ENCODE data around the gene GABRR2.

Gene GABRR2

GRCh38 chr6:89290401-89291155 lies 24.5 kb downstream of the GABRR2 start:
- no peak for DNase-seq (ENCODE audit: low spot score)

- DNase-seq (ENCODE audit: low spot score), result no peak
These were observed 25.4 kb downstream of the GABRR2 start for GRCh38 chr6:89289710-89290109.

- no peak for DNase-seq (ENCODE audit: low spot score)
These were observed 27.6 kb downstream of the GABRR2 start for GRCh38 chr6:89287351-89288028.

GRCh38 chr6:89286516-89286915 lies 28.6 kb downstream of the GABRR2 start:
- DNase-seq (ENCODE audit: low spot score), result no peak

- no peak for DNase-seq (ENCODE audit: low spot score)
These were observed 29.9 kb downstream of the GABRR2 start for GRCh38 chr6:89284963-89285735.

GRCh38 chr6:89284081-89284480 lies 31.0 kb downstream of the GABRR2 start:
- no peak for DNase-seq (ENCODE audit: low spot score)

- DNase-seq (ENCODE audit: low spot score), result no peak
These were observed 32.4 kb downstream of the GABRR2 start for GRCh38 chr6:89282749-89283148.

GRCh38 chr6:89281779-89282246 lies 33.3 kb downstream of the GABRR2 start:
- no peak for DNase-seq (ENCODE audit: low spot score)

GRCh38 chr6:89278956-89279355 lies 36.1 kb downstream of the GABRR2 start:
- no peak for DNase-seq (ENCODE audit: low spot score)

GRCh38 chr6:89275900-89276299 lies 39.2 kb downstream of the GABRR2 start:
- no peak for DNase-seq (ENCODE audit: low spot score)

- DNase-seq (ENCODE audit: low spot score), result no peak
These were observed 41.3 kb downstream of the GABRR2 start for GRCh38 chr6:89273816-89274215.

GRCh38 chr6:89272596-89272995 lies 42.5 kb downstream of the GABRR2 start:
- DNase-seq (ENCODE audit: low spot score), result no peak

- DNase-seq (ENCODE audit: low spot score), result no peak
These were observed 44.0 kb downstream of the GABRR2 start for GRCh38 chr6:89270951-89271721.

GRCh38 chr6:89269981-89270380 lies 45.1 kb downstream of the GABRR2 start:
- DNase-seq (ENCODE audit: low spot score), result no peak

GRCh38 chr6:89269252-89269651 lies 45.8 kb downstream of the GABRR2 start:
- no peak for DNase-seq (ENCODE audit: low spot score)

GRCh38 chr6:89268776-89269175 lies 46.3 kb downstream of the GABRR2 start:
- no peak for DNase-seq (ENCODE audit: low spot score)

GRCh38 chr6:89267918-89268317 lies 47.2 kb downstream of the GABRR2 start:
- no peak for DNase-seq (ENCODE audit: low spot score)

GRCh38 chr6:89264296-89264695 lies 50.8 kb downstream of the GABRR2 start:
- no peak for DNase-seq (ENCODE audit: low spot score)

GRCh38 chr6:89260832-89261231 lies 54.3 kb downstream of the GABRR2 start:
- DNase-seq (ENCODE audit: low spot score), result no peak

GRCh38 chr6:89260310-89260709 lies 54.8 kb downstream of the GABRR2 start:
- DNase-seq (ENCODE audit: low spot score), result no peak

- no peak for DNase-seq (ENCODE audit: low spot score)
These were observed 56.2 kb downstream of the GABRR2 start for GRCh38 chr6:89258912-89259311.

GRCh38 chr6:89257781-89258180 lies 57.3 kb downstream of the GABRR2 start:
- no peak for DNase-seq (ENCODE audit: low spot score)

All from CD4-positive, alpha-beta T cell treated with Interleukin-6 at 100 ng/mL for 8 hours (primary cell).